EH (cell line): ENCODE results near the gene INPP4B.
"Not testable (repeated sequence)": the region's sequence is repeated elsewhere in the genome, so short reads cannot be mapped to it uniquely, and the experiment has no call there.

ENCODE experiments used
- DNase-seq: peaks from one replicate; pipeline ENCODE4 v3.0.0-alpha.2; 2015; ENCODE audit warnings: low read depth

The INPP4B gene

DNA sequence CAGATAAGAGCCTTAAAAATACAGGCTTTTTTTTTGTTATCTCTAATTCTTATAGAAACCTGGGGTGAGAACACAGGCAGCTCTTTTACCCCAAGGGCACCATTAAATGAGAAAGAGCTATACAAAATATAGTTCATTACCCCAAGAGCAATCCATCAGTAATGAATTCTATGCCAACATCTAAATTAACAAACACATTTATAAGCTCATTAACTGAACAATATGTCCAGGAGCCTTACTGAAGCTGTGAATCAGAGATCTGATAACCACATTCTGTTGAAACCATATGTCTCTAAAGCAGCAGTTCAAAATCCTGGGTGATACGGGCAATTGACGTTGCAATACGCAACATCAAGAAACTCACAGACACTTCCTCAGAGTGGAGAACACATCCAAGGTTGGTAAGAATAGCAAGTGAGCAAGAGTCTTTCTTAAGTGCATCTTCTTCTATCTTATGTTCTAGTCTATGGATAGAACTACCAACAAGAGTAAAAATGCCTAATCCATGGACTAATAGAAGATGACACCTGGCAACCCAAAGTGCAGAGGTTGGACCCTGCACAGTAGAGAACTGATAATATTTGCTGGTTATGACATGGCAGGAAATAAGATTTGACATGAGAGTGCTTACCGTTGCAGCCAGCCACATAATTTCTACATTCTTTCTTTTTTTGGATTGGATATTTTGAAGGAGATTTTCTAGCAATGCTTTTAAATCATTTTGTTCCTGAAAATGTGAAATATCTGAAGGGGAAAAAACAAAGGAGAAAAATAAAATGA, 760.4 kb downstream of the INPP4B start:
- DNase-seq, result no peak

DNA sequence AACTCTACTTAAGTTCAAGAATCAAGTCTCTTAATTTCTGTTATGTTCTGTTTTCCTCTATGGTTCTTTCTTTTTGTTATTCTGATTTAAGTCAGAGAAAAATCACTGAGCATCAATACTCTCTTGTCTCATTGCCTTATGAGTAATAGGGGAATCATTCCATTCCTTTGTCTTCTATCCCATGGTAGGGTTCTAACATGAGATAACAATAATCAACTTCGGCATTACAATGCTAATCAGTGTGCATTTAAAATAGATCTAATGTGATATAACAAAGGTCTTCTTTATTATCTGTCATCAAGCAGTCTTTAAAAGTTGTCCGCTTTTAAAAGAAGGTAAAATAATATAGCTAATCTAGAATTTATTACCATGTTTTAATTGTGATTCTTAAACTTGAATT, 762.8 kb downstream of the INPP4B start:
- no peak for DNase-seq

DNA sequence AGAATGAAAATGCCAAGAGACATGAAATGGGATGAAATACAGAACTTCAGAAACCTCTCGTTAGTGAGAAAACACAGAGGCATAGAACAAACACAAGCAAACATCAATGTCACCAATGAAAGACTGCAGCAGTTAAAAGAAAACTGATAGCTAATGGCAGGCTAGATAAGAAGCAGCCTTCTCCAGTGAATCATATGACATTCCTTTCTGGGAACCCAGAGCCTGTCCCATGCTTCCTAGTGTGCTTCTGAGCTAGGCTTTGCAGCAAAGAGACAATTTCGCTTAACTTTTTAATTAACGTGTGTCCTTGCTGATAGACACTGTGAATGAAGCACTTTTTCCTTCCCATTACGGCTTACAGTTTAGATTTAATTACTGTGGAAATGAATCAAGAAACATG, 765.1 kb downstream of the INPP4B start:
- peak; percentile 48 for DNase-seq

DNA sequence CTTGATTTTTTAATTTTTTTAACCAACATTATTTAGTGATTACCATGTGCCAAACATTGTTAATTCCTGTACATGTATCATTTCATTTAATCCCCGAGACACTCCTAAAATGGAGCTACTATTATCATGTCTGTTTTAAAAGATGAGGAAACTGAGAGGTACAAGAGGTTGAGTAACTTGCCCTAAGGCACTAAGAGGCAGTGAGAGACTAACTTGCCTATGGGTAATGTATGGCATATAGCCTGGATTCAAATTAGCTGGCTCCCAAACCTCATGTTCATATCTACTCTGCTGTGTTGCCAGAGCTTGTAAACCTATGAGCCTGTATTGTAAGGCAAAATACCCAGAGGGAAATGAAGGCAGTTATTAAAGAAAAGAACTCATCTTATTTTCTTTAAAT, 766.1 kb downstream of the INPP4B start:
- DNase-seq, result no peak

DNA sequence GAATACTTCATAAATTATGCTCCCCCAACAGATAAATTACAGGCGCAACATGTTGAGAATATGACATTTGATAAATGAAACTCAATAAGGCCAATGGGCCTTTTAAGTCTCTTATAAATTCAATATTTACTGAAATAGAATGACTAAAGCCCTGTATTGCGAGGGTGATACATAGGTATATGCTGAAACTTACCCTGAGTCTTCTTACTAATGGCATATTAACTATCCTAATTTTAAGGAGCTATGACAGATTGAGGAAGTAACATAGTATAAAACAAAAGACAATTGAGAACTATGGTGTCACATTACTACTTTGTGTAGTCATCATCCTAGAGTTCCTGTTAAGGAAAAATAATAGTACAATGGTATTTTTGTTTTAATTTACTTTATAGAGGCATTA, 769.1 kb downstream of the INPP4B start:
- no peak for DNase-seq

DNA sequence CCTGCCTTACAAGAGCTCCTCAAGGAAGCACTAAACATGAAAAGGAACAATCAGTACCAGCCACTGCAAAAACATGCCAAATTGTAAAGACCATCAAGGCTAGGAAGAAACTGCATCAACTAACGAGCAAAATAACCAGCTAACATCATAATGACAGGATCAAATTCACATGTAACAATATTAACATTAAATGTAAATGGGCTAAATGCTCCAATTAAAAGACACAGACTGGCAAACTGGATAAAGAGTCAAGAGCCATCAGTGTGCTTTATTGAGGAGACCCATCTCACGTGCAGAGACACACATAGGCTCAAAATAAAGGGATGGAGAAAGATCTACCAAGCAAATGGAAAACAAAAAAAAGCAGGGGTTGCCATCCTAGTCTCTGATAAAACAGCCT, 777.8 kb downstream of the INPP4B start:
- DNase-seq, result not testable (repeated sequence)

DNA sequence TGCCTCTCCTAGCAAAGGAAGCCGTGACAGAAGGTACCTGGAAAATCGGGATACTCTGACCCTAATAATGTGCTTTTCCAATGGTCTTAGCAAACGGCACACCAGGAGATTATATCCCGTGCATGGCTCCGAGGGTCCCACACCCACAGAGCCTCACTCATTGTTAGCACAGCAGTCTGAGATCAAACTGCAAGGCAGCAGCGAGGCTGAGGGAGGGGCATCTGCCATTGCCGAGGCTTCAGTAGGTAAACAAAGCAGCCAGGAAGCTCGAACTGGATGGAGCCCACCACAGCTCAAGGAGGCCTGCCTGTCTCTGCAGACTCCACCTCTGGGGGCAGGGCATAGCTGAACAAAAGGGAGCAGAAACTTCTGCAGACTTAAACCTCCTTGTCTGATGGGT, 779.5 kb downstream of the INPP4B start:
- DNase-seq, result not testable (repeated sequence)

DNA sequence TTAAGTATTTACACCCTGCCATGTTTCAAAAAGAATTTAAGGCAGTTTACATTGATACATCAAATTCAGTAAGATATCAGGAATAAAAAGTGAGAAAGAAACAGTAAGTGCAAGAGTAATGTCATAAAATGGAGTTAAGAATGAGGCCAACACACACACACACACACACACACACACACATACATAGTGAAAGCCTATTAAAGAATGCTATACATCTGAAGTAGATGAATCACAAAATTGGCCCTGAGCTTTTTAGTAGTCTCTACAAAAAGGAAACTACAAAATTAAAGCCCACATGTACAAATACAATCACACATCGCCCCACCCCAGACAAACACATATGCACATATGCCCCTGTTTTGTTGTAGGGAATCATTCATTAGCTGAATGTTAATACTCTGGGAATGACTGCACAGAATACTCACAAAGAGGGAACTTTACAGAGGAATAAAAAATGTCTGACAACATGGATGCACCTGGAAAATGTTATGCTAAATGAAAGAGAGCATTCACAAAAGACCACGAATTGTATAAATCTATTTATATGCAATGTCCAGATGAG, 780.9 kb downstream of the INPP4B start:
- peak; percentile 50 for DNase-seq

DNA sequence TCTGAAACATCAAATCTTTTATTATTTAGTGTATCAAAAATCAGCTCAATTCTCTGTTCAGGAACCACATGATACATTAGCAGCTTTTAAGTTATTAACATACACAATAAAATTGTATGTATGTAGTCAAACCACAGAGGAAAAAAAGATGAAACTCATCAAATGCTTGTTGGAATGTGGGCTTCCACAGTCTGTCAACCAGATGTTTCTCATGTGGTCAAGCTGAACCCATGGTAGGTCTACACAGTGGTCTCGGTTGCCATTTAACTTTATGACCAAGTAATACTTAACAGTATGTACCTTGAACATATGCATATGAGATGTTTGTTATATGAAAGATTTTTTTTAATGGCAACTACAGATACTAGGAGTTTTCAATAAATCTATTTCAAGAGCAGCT, 781.9 kb downstream of the INPP4B start:
- DNase-seq, result peak; percentile 18

DNA sequence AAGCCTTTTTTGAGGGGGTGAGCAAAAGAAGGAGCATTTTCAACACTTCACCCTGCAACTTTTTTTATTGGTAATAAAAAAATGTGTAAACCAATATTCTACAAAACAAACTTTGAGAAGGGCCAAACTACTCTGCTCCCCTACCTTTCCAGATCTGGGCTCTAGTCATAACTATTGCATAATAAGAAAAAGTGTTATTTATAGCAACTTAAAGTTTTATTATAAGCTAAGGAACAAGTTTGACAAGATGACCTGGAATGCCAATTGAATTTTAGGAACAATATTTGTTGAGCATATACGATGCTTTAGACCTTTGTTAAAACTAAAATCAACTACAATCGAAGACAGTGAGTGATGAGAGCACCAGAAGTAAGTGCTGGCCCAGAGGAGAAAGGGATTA, 800.1 kb downstream of the INPP4B start:
- DNase-seq, result no peak

DNA sequence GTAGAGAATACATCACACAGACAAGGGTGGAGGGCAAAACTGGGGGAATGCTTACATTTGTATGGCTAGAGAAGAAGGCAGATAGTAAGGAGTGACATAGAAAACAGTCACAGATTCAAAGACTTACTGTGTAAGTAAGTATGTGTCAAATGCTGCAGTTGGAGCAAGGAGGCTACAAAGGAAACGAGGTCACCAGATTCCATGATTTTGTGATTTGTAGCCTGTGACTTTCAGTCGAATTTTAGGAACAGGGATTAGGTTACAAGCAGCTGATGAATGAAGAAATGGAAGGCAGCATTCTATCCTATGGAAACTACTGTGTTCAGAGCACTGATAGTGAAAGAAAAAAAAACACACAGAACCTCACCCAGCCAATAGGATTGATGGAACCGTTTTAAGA, 801.8 kb downstream of the INPP4B start:
- DNase-seq, result peak; percentile 60

DNA sequence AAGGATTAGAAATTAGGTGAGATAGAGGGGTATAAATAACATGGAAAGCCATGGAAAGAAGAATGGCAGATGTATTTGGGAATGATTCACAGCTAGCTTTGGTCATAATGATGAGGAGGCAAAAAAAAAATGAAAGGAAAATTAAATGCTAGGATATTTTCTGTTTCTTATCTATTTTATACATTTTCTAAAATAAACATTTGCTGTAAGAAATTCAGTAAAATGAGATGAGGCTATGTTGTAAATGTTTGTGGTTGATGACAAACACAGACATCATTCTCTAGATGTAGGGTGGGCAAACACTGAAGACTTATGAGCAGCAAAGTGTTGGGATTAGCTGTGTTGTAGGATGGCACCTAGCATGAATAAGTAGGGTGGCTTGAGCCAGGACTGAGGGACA, 802.6 kb downstream of the INPP4B start:
- peak; percentile 77 for DNase-seq

DNA sequence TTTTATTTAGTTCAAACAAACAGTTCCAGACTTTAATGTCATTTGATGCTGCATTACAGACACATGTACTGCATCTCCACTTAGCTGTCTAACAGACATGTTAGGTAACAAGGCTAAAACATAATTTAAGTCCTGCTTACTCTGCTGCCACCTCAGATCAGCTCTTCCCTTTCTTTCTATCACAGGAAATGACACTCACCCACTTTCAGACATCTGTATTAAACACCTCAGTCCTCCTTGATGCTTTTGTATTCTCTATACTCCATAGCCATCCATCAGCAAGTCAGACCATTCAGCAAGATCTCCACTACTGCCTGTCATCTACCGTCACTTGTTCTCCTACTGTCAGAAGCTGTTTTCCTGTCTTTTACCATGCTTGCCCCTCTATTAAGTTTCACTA, 804.3 kb downstream of the INPP4B start:
- DNase-seq, result no peak

DNA sequence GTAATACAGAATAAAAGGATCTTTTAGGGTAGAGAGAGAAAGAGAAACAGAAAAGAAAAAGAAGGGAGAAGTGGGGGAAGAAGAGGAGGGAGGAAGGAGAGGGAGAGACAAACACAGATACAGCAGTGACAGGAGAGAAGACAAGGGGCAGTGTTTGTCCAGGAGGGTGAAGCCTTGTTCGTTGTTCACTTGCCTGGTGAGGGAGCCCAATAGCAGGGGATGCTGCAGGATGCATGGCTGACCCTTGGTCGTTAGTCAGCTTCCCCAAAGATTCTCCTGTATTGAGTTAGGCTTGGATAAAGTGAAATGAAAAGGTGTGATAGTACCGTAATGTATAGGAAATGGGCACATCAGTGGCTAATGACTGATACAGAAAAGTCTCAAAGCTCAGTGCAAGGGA, 806.1 kb downstream of the INPP4B start:
- no peak for DNase-seq

DNA sequence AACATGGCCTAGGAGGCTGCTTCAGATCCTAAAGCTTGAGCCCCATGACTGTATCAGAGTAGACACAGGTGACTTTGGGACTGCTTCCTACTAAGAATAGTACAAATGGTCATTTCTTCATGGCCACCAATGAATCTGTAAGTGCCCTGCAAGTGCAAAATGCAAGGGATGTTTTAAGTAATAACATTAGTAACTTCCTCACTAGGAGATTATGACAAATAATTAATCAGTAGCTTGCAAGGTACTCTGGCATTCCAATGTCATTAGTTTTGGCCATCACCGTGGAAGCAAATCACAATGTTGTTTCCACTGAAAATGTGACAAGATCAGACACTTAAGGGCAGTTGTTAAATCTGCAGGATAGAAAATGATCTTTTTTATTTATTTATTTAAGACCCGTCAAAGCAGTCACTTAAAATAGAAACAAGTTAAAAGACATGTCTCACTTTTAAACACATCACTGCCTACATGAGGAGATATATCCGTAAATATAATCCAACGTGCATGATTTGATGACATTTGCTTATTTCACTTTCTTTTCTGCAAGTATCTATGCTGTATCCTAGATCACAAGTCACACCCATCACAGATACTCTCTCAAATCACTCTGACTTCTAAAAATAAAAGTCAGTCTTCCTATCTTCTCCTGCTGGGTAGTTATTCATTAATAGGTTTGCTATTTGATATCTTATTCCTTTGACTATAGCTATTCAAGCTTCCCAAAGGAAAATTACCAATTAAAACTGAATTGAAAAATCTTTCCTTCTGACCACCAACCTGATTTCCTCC, 809.1 kb downstream of the INPP4B start:
- DNase-seq, result peak; percentile 66

DNA sequence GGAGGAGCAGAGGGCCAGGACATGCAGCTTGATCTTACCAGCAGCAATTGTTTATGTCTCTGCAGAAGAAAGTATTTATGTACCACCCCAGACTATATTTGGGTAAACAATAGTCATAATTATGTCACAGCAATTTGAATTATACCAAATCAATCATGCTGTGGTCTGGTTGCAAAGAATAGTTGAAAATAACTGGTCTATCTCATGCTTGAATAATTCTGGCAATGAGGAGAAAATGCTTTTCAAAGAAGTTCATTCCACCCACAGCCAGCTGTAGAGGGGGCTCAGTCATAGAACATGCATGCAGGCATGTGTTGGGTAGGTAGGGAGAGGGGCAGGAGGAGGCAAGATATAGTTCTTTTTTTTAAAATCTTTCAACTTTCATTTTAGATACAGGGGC, 810.5 kb downstream of the INPP4B start:
- DNase-seq, result peak; percentile 10

DNA sequence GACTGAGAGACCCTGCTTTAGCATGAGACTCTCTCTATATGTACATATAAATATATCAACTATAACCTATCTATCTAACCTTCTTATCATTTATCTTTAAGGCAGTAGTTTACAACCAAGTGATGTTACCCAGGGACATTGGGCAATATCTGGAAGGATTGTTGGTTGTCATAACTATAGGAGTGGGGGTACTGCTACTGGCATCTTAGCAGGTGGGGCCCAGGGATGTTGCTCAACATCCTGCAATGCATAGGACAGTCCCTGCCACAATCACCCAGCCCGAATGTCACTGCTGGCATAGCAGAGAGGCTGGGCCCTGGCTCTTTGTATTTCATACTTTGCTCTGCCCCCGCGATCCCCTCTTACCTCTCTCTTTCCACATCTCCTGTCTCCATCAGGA, 812.0 kb downstream of the INPP4B start:
- no peak for DNase-seq

DNA sequence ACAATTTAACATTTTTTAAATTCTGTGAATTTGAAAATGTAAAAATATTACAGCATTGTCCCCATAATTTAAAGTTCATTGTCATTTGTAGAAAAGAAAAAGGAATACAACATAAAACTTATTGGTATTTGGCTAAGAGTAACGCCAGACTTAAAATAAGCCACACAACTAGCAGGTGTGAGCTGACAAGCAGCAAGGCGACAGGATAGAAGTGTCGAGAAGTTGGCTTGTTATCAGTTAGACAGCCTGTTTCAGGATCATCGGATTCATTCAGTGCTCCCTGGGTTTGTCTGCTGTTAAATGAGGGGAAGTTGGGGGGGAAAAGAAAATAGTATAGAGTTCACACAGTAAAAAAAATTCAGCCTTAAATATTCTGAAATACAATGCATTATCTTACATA, 816.1 kb downstream of the INPP4B start:
- DNase-seq, result no peak

DNA sequence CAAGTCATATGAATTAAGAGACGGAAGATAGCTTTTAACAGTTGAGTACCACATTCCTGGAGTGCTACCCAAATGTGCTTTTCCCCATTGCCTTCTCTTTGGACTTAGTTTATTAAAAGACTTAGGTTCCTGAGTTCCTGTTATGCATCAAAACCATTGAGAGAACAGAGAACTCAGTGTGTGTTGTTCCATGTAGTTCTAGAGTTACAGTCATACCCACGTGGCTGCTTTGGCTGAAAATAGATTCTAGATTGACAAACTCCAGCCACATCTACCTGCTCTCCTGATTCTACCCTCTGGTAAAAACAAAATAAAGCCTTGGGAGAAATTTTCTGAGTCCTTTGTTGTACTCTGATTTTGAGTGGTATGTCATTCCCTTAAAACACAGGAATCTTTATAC, 824.3 kb downstream of the INPP4B start:
- DNase-seq, result no peak

DNA sequence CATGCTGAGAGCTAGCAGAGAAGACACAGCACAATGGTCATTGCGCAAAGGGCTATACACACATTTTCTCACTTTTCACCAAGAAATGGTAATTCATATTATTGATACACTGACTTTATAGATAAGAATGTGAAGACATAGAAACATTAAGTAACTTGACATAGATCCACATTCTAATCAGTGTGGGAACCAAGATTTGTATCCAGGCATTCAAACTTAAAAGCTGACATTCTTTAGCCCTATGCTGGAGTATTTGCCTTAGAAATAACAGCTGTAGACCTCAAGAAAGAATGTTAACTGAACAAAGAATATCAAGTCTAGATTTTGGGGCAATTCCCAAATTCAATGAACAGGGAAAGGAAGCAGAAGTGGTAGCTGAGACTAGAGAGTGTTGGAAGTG, 824.9 kb downstream of the INPP4B start:
- DNase-seq, result peak; percentile 17

DNA sequence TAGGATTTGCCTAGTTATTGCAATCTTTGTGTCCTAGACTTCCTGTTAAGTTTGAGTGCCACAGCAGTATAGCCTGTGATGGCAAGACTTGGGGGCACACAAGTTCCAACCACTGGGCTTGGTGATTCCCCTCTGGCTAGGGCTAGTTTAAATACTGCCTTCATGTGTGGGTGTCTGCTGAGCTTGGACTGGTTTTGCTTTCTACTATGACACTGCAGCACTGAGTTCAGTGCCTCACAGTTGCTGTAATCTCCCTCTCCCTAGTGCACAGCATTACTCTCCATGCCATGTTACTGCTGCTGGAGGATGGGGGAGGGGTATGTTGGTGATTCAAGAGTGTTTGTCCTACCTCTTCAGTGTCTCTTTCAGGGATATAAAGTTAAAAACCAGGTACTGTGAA, 830.1 kb downstream of the INPP4B start:
- no peak for DNase-seq

DNA sequence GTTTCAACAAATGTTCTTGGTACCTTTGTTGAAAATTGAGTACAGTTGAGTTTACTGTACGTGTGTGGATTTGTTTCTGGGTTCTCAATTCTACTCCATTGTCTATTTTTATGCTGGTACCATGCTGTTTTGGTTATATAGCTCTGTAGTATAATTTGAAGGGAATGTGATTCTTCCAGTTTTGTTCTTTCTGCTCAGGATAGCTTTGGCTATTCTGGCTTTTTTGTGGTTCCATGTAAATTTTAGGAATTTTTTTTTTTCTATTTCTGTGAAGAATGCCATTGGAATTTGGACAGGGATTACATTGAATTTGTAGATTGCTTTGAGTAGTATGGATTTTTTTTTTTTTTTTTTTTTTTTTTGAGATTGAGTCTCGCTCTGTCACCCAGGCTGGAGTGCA, 836.4 kb downstream of the INPP4B start:
- DNase-seq, result peak; percentile 21

DNA sequence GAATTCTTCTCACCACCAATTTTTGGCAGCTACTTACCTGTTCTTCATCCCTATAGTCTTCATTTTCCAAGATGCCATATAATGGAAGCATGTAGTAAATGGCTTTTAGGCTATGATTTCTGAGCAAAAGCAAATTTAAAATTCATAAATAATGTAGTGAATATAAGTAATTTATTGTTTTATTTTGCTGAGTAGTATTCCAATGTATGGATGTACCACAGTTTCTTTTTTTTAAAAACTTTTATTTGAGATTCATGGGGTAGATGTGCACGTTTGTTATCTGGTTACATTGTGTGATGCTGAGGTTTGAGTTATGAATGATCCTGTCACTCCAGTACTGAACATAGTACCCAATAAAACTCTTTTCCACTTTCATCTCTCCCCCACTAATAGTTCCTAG, 840.6 kb downstream of the INPP4B start:
- DNase-seq, result no peak
